Progenitor cell of endocrine pancreas (in vitro differentiated cells): ENCODE measurements around the gene HECW1. TPM values are rescaled to one million over a fixed set of nuclear protein-coding genes. Genes with fewer than 3 reads are reported as not detected.

Source experiments
- DNase-seq: peaks from one replicate; pipeline ENCODE4 v3.0.0; 2021; ENCODE audit warnings: low spot score; ENCODE audit not compliant: unreplicated experiment
- H3K27ac Mint-ChIP-seq: 2 replicates; pipeline ENCODE4 v1.8.0; 2021; ENCODE audit warnings: mild to moderate bottlenecking, moderate library complexity, mixed read lengths
- H3K27me3 Mint-ChIP-seq: 2 replicates; pipeline ENCODE4 v1.8.0; 2021; ENCODE audit warnings: mixed read lengths
- H3K36me3 Mint-ChIP-seq: 2 replicates; pipeline ENCODE4 v1.8.0; 2022; ENCODE audit warnings: mixed read lengths; ENCODE audit not compliant: insufficient read depth
- H3K4me1 Mint-ChIP-seq: 2 replicates; pipeline ENCODE4 v1.8.0; 2021; ENCODE audit warnings: low read depth, mixed read lengths
- H3K4me3 Mint-ChIP-seq: 2 replicates; pipeline ENCODE4 v1.8.0; 2021; ENCODE audit warnings: low read depth, mild to moderate bottlenecking, moderate library complexity, mixed read lengths
- H3K9me3 Mint-ChIP-seq: 2 replicates; pipeline ENCODE4 v1.8.0; 2021; ENCODE audit warnings: low read depth, mixed read lengths
- CTCF ChIP-seq: fragments of 200-600 bp; sonication (generic); IDR thresholded peaks from one replicate; pipeline ENCODE4 v1.5.0; 2021; ENCODE audit warnings: antibody characterized with exemption, mild to moderate bottlenecking; ENCODE audit not compliant: unreplicated experiment
- total RNA-seq: library from RNA; stranded (reverse); gene quantifications from 2 replicates; pipeline ENCODE4 v1.2.1, GENCODE V29; 2021

HECW1 gene
- total RNA-seq, 1 donor from 2014 or later = 0.50 TPM

DNA sequence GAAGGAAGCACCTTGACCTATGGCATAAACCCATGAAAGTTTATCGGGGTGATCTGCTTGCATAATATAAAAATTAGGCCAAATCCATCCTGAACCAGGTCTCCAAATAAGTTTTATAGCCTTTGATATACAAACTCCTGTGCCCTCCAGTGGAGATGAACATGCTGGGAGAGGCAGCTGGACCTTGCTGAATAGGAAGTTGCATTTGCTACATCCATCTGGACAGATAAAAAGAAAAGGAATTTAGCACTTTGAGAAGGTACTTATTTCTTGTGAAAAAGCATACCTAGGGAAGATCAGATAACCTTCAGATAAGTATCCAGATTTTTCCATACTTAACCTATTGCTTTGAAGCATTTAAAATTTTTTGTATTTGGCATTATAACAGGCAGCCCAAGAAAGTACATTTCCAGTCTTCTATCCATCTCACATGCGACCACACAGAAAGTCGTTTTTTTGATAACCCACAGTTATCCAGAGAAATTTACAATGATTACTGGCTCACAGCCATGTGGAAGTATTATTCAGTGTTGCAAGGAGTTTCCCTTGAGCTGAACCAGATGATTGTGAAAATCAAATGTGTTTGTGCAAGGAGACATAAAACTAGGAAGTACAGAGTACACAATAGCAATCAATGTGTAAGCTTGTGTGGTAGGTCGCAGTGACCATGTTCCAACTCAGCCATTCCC, 346.0 kb downstream of the HECW1 start:
- no peak for TF ChIP-seq CTCF
- H3K27me3 Mint-ChIP-seq = peaks cover 3% of the 10 kb centered on the region

GRCh38 chr7:43459019-43459337, 346.5 kb downstream of the HECW1 start:
- Mint-ChIP-seq H3K9me3 (no peaks in the 10 kb centered on the region), H3K4me1 (peaks cover 13% of the 10 kb centered on the region), H3K36me3 (no peaks in the 10 kb centered on the region), H3K27me3 (peaks cover 3% of the 10 kb centered on the region), H3K4me3 (no peak overlapping the region), H3K27ac (no peak overlapping the region)
- TF ChIP-seq CTCF = no peak
- DNase-seq = no peak

More for the DNA sequence above, 346.0 kb downstream of the HECW1 start:
- DNase-seq = no peak
- Mint-ChIP-seq H3K9me3 (no peaks in the 10 kb centered on the region), H3K27ac (no peak overlapping the region), H3K4me1 (peaks cover 12% of the 10 kb centered on the region), H3K36me3 (no peaks in the 10 kb centered on the region), H3K4me3 (no peak overlapping the region)

- H3K36me3 Mint-ChIP-seq = no peaks in the 10 kb centered on the region
These were observed 348.4 kb downstream of the HECW1 start for GRCh38 chr7:43460733-43461348.

DNA sequence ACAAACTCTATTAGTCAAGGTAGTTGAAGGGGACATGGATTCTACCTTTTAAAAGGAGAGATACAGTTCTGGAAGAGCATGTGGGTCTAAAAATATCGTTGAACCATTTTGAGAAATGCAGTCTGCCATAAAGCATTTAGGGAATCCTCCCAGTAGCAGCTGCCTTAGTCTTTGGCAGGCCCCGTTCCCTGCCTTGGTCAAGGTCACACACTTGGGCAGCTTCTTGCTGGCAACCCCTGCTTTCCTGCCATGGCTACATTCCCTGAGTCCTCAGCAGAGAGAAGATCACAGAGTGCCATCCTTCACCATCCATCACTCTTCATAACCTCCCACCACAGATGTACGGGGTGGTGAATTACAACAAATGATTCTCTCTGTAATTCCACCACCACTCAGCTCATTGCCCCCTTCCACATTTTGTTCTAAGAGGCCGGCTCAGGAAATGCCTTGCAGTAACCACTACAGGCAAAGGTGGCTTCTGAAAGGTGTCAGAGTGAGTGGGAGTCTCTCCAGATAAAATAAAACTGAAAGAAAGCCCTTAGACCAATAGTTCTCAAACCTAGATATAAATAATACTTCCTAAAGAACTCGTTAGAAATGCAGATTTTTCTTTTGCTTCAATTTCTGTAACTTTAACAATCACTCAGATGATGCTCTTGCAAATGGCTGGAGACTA, 349.0 kb downstream of the HECW1 start:
- TF ChIP-seq CTCF = no peak

More at GRCh38 chr7:43460733-43461348, 348.4 kb downstream of the HECW1 start:
- Mint-ChIP-seq H3K9me3 (no peaks in the 10 kb centered on the region), H3K27ac (no peak overlapping the region), H3K27me3 (peaks cover 3% of the 10 kb centered on the region), H3K4me1 (peaks cover 8% of the 10 kb centered on the region), H3K4me3 (no peak overlapping the region)
- TF ChIP-seq CTCF = no peak
- no peak for DNase-seq

GRCh38 chr7:43462836-43463235, 350.4 kb downstream of the HECW1 start:
- Mint-ChIP-seq H3K4me3 (no peak overlapping the region), H3K27ac (no peak overlapping the region), H3K27me3 (peaks cover 6% of the 10 kb centered on the region), H3K9me3 (no peaks in the 10 kb centered on the region), H3K36me3 (no peaks in the 10 kb centered on the region), H3K4me1 (peaks cover 8% of the 10 kb centered on the region)
- no peak for DNase-seq
- TF ChIP-seq CTCF = no peak

More for the DNA sequence above, 349.0 kb downstream of the HECW1 start:
- Mint-ChIP-seq H3K36me3 (no peaks in the 10 kb centered on the region), H3K4me3 (no peak overlapping the region), H3K27ac (no peak overlapping the region), H3K27me3 (peaks cover 3% of the 10 kb centered on the region), H3K4me1 (peaks cover 8% of the 10 kb centered on the region), H3K9me3 (no peaks in the 10 kb centered on the region)
- DNase-seq = no peak
